Loucy (cell line): ENCODE data around the gene CLNK.

Experiments used
- H2AFZ ChIP-seq: fragments of 200-600 bp; sonication (generic); 2 replicates; pipeline ENCODE4 v1.6.0; 2016; ENCODE audit warnings: antibody characterized with exemption, mild to moderate bottlenecking, low read length, moderate library complexity
- H3F3A ChIP-seq: fragments of 200-600 bp; 2 replicates; pipeline ENCODE4 v1.6.0; 2016; ENCODE audit warnings: antibody characterized with exemption, low read depth, mild to moderate bottlenecking
- H3K27me3 ChIP-seq: fragments of 200-600 bp; sonication (generic); 2 replicates; pipeline ENCODE4 v1.6.1; 2014; ENCODE audit warnings: low read length, mild to moderate bottlenecking; ENCODE audit not compliant: insufficient read depth, poor library complexity, severe bottlenecking
- H3K36me3 ChIP-seq: fragments of 200-600 bp; sonication (generic); 2 replicates; pipeline ENCODE4 v1.6.1; 2016; ENCODE audit warnings: low read length; ENCODE audit not compliant: insufficient read depth
- H3K4me1 ChIP-seq: fragments of 200-600 bp; sonication (generic); 2 replicates; pipeline ENCODE4 v1.5.1; 2014; ENCODE audit warnings: low read length, mild to moderate bottlenecking; ENCODE audit not compliant: insufficient read depth, poor library complexity, severe bottlenecking
- H3K4me2 ChIP-seq: fragments of 200-600 bp; sonication (generic); 2 replicates; pipeline ENCODE4 v1.6.0; 2014; ENCODE audit warnings: antibody characterized with exemption, low read length, low read depth, mild to moderate bottlenecking; ENCODE audit not compliant: poor library complexity, severe bottlenecking
- H3K4me3 ChIP-seq: fragments of 200-600 bp; sonication (generic); 2 replicates; pipeline ENCODE4 v1.5.1; 2014; ENCODE audit warnings: low read length, mild to moderate bottlenecking, mixed read lengths; ENCODE audit not compliant: poor library complexity, severe bottlenecking
- H3K79me2 ChIP-seq: fragments of 200-600 bp; sonication (generic); 2 replicates; pipeline ENCODE4 v1.6.1; 2014; ENCODE audit warnings: low read length; ENCODE audit not compliant: insufficient read depth
- H3K9ac ChIP-seq: fragments of 200-600 bp; sonication (generic); 2 replicates; pipeline ENCODE4 v1.6.0; 2014; ENCODE audit warnings: mild to moderate bottlenecking, low read depth, low read length, moderate library complexity; ENCODE audit not compliant: poor library complexity, severe bottlenecking
- H3K9me2 ChIP-seq: fragments of 200-600 bp; sonication (generic); replicated peaks from 2 replicates; pipeline ENCODE4 v1.6.1; 2016; ENCODE audit warnings: low read depth, low read length, mixed read lengths
- H3K9me3 ChIP-seq: fragments of 200-600 bp; sonication (generic); 2 replicates; pipeline ENCODE4 v1.6.1; 2014; ENCODE audit warnings: mild to moderate bottlenecking, antibody characterized with exemption, low read length, low read depth; ENCODE audit not compliant: insufficient read depth
- H4K20me1 ChIP-seq: fragments of 200-600 bp; sonication (generic); 2 replicates; pipeline ENCODE4 v1.6.0; 2014; ENCODE audit warnings: antibody characterized with exemption, low read length, mild to moderate bottlenecking; ENCODE audit not compliant: insufficient read depth, poor library complexity, severe bottlenecking
- CTCF ChIP-seq: fragments of 200-600 bp; sonication (generic); conservative IDR thresholded peaks from 2 replicates; pipeline ENCODE4 v1.5.1; 2014; ENCODE audit warnings: mild to moderate bottlenecking, antibody characterized with exemption, low read length
- EZH2phosphoT487 ChIP-seq: fragments of 200-600 bp; IDR thresholded peaks from 2 replicates; pipeline ENCODE4 v1.6.1; 2018; ENCODE audit warnings: antibody characterized with exemption, mild to moderate bottlenecking, moderate library complexity, borderline replicate concordance

The CLNK gene

GRCh38 chr4:10659251-10659650 lies 25.3 kb downstream of the CLNK start:
- TF ChIP-seq CTCF = no peak
- TF ChIP-seq EZH2phosphoT487 = no peak
- H3K4me1 ChIP-seq = peaks cover 60% of the 10 kb centered on the region

GRCh38 chr4:10656988-10657387 lies 27.6 kb downstream of the CLNK start:
- peak overlapping the region; percentile 43 for H3K4me3 ChIP-seq
- no peaks in the 10 kb centered on the region for H3K9me2 ChIP-seq
- H3K4me2 ChIP-seq = peak overlapping the region; percentile 58
- H3K4me1 ChIP-seq = peaks cover 54% of the 10 kb centered on the region
- H3K79me2 ChIP-seq = no peaks in the 10 kb centered on the region
- no peaks in the 10 kb centered on the region for H3K27me3 ChIP-seq
- 0 out of 2 replicates have a peak overlapping the region, but pooled peaks have one; percentile 3 for H2AFZ ChIP-seq
- no peaks in the 10 kb centered on the region for H3K9me3 ChIP-seq
- TF ChIP-seq EZH2phosphoT487 (no peak), CTCF (no peak)
- H3K9ac ChIP-seq = peak overlapping the region; percentile 56
- H3F3A ChIP-seq = peaks cover 7% of the 10 kb centered on the region; the same call in 1 of the 2 replicates
- no peaks in the 10 kb centered on the region for H4K20me1 ChIP-seq
- H3K36me3 ChIP-seq = no peaks in the 10 kb centered on the region

More at GRCh38 chr4:10659251-10659650, 25.3 kb downstream of the CLNK start:
- Histone ChIP-seq H3K79me2 (no peaks in the 10 kb centered on the region), H3K9ac (no peak overlapping the region), H4K20me1 (no peaks in the 10 kb centered on the region), H3K27me3 (no peaks in the 10 kb centered on the region), H3K9me2 (no peaks in the 10 kb centered on the region), H3K4me3 (no peak overlapping the region), H2AFZ (no peak overlapping the region), H3F3A (peaks cover 7% of the 10 kb centered on the region; the same call in 1 of the 2 replicates), H3K4me2 (no peak overlapping the region), H3K9me3 (no peaks in the 10 kb centered on the region), H3K36me3 (no peaks in the 10 kb centered on the region)

- no peaks in the 10 kb centered on the region for H3K9me3 ChIP-seq
- no peak overlapping the region for H2AFZ ChIP-seq
- H3K27me3 ChIP-seq = no peaks in the 10 kb centered on the region
- no peaks in the 10 kb centered on the region for H4K20me1 ChIP-seq
- TF ChIP-seq CTCF = no peak
- TF ChIP-seq EZH2phosphoT487 = no peak
- H3K4me3 ChIP-seq = no peak overlapping the region
- peak overlapping the region; percentile 56 for H3K9ac ChIP-seq
- H3K9me2 ChIP-seq = no peaks in the 10 kb centered on the region
- no peaks in the 10 kb centered on the region for H3K79me2 ChIP-seq
- H3K4me2 ChIP-seq = peak overlapping the region; percentile 58
- peaks cover 7% of the 10 kb centered on the region; the same call in 1 of the 2 replicates for H3F3A ChIP-seq
- no peaks in the 10 kb centered on the region for H3K36me3 ChIP-seq
- peaks cover 52% of the 10 kb centered on the region for H3K4me1 ChIP-seq
These were observed 28.1 kb downstream of the CLNK start for GRCh38 chr4:10656420-10656819.
